Neural cell (in vitro differentiated cells): ENCODE measurements around the gene FAM163A. TPM values are rescaled to one million over a fixed set of nuclear protein-coding genes. Genes with fewer than 3 reads are reported as not detected.
A peak's percentile ranks its signal among the peaks of the same experiment; 100 is the strongest.

ENCODE experiments used
- H2AFZ ChIP-seq: fragments of 200-600, 300-800 bp; sonication (generic), shearing (Covaris generic); 2 replicates; pipeline ENCODE4 v1.6.0; 2014; ENCODE audit warnings: low read depth, mild to moderate bottlenecking, antibody characterized with exemption, low read length, moderate library complexity
- H3F3A ChIP-seq: fragments of 200-600 bp; shearing (Covaris generic); 2 replicates; pipeline ENCODE4 v1.6.1; 2016; ENCODE audit warnings: mild to moderate bottlenecking, moderate library complexity, mixed read lengths, antibody characterized with exemption, low read length; ENCODE audit not compliant: insufficient read depth, poor library complexity, severe bottlenecking
- H3K27ac ChIP-seq: fragments of 200-600, 300-800 bp; sonication (generic), shearing (Covaris generic); 2 replicates; pipeline ENCODE4 v1.5.1; 2014; ENCODE audit warnings: mild to moderate bottlenecking, low read length, moderate library complexity
- H3K27me3 ChIP-seq: fragments of 300-800, 200-600 bp; sonication (generic), shearing (Covaris generic); 2 replicates; pipeline ENCODE4 v1.6.0; 2014; ENCODE audit warnings: mild to moderate bottlenecking, low read depth, low read length, moderate library complexity; ENCODE audit not compliant: insufficient read depth
- H3K36me3 ChIP-seq: fragments of 300-800, 200-600 bp; sonication (generic), shearing (Covaris generic); 2 replicates; pipeline ENCODE4 v1.5.1; 2014; ENCODE audit warnings: mild to moderate bottlenecking, antibody characterized with exemption, low read length, moderate library complexity; ENCODE audit not compliant: insufficient read depth
- H3K4me2 ChIP-seq: fragments of 300-800, 200-600 bp; sonication (generic), shearing (Covaris generic); 2 replicates; pipeline ENCODE4 v1.6.0; 2014; ENCODE audit warnings: mild to moderate bottlenecking, low read length
- H3K4me3 ChIP-seq: fragments of 300-800, 200-600 bp; sonication (generic), shearing (Covaris generic); 2 replicates; pipeline ENCODE4 v1.5.1; 2014; ENCODE audit warnings: mild to moderate bottlenecking, low read length, moderate library complexity
- H3K79me2 ChIP-seq: fragments of 200-600 bp; shearing (Covaris generic); replicated peaks from 2 replicates; pipeline ENCODE4 v1.6.0; 2014; ENCODE audit warnings: mild to moderate bottlenecking, low read length, moderate library complexity; ENCODE audit not compliant: insufficient read depth
- H3K9ac ChIP-seq: fragments of 300-800, 200-600 bp; sonication (generic), shearing (Covaris generic); 2 replicates; pipeline ENCODE4 v1.6.1; 2016; ENCODE audit warnings: mild to moderate bottlenecking, low read length, mixed read lengths
- H3K9me2 ChIP-seq: fragments of 200-600 bp; shearing (Covaris generic); 2 replicates; pipeline ENCODE4 v1.6.1; 2016; ENCODE audit warnings: mild to moderate bottlenecking, low read length, mixed read lengths; ENCODE audit not compliant: insufficient read depth
- H3K9me3 ChIP-seq: fragments of 200-600, 300-800 bp; sonication (generic), shearing (Covaris generic); 2 replicates; pipeline ENCODE4 v1.6.1; 2016; ENCODE audit warnings: mild to moderate bottlenecking, mixed run types, low read length, moderate library complexity, mixed read lengths
- H4K20me1 ChIP-seq: fragments of 200-600 bp; shearing (Covaris generic); 2 replicates; pipeline ENCODE4 v1.6.1; 2016; ENCODE audit warnings: mild to moderate bottlenecking, mixed run types; ENCODE audit not compliant: insufficient read depth
- CTCF ChIP-seq: fragments of 450-650 bp; IDR thresholded peaks from 2 replicates; pipeline ENCODE4 v1.5.1; 2014; ENCODE audit warnings: antibody characterized with exemption, mild to moderate bottlenecking, moderate library complexity; ENCODE audit not compliant: poor library complexity, severe bottlenecking
- EP300 ChIP-seq: fragments of 450-650 bp; conservative IDR thresholded peaks from 2 replicates; pipeline ENCODE4 v1.6.1; 2014; ENCODE audit warnings: antibody characterized with exemption, mild to moderate bottlenecking, moderate library complexity; ENCODE audit not compliant: poor library complexity, severe bottlenecking
- EZH2 ChIP-seq: fragments of 200-600, 300-800 bp; shearing (Covaris generic), sonication (generic); IDR thresholded peaks from 2 replicates; pipeline ENCODE4 v1.6.1; 2014; ENCODE audit warnings: antibody characterized with exemption, low read length, borderline replicate concordance, mild to moderate bottlenecking; ENCODE audit not compliant: insufficient read depth, poor library complexity, severe bottlenecking
- MXI1 ChIP-seq: fragments of 450-650 bp; conservative IDR thresholded peaks from 2 replicates; pipeline ENCODE4 v1.6.1; 2014; ENCODE audit warnings: antibody characterized with exemption, mild to moderate bottlenecking; ENCODE audit not compliant: poor library complexity, severe bottlenecking
- POLR2AphosphoS5 ChIP-seq: IDR thresholded peaks from 2 replicates; pipeline ENCODE4 v1.6.1; 2012
- RAD21 ChIP-seq: fragments of 450-650 bp; conservative IDR thresholded peaks from 2 replicates; pipeline ENCODE4 v1.6.1; 2014; ENCODE audit warnings: antibody characterized with exemption, mild to moderate bottlenecking, moderate library complexity
- REST ChIP-seq: IDR thresholded peaks from 2 replicates; pipeline ENCODE4 v1.6.1; 2012; ENCODE audit warnings: borderline replicate concordance
- SMC3 ChIP-seq: fragments of 450-650 bp; conservative IDR thresholded peaks from 2 replicates; pipeline ENCODE4 v1.6.1; 2014; ENCODE audit warnings: antibody characterized with exemption, mild to moderate bottlenecking, moderate library complexity; ENCODE audit not compliant: poor library complexity
- TAF1 ChIP-seq: IDR thresholded peaks from 2 replicates; pipeline ENCODE4 v1.6.1; 2012; ENCODE audit warnings: low read depth
- polyA plus RNA-seq: library from polyadenylated mRNA; depleted of rRNA; stranded (reverse); fragments of >200 nt; gene quantifications from 2 replicates; pipeline ENCODE4 v1.2.3, GENCODE V29; 2014

FAM163A gene
- polyA plus RNA-seq, 1 donor from 2014 or later: 0.21 TPM

- Histone ChIP-seq H3K9ac (no peak overlapping the region), H3K9me3 (no peaks in the 10 kb centered on the region), H3K36me3 (no peaks in the 10 kb centered on the region), H3K9me2 (no peaks in the 10 kb centered on the region), H3K4me2 (no peak overlapping the region), H4K20me1 (no peaks in the 10 kb centered on the region), H3K27ac (no peak overlapping the region), H3K79me2 (no peaks in the 10 kb centered on the region), H3F3A (no peaks in the 10 kb centered on the region), H3K4me3 (no peak overlapping the region), H3K27me3 (no peaks in the 10 kb centered on the region), H2AFZ (no peak overlapping the region)
- TF ChIP-seq REST (no peak), RAD21 (no peak), POLR2AphosphoS5 (no peak), SMC3 (no peak), TAF1 (no peak), EZH2 (no peak), EP300 (no peak), CTCF (no peak), MXI1 (no peak)
These were observed 38.9 kb downstream of the FAM163A start for GRCh38 chr1:179781962-179782361.

- TF ChIP-seq REST: no peak
- no peak for TF ChIP-seq SMC3
- no peak for TF ChIP-seq MXI1
- TF ChIP-seq TAF1: no peak
- TF ChIP-seq POLR2AphosphoS5: no peak
- TF ChIP-seq EP300: no peak
- TF ChIP-seq CTCF: no peak
- TF ChIP-seq RAD21: no peak
- no peak for TF ChIP-seq EZH2
- Histone ChIP-seq H3K79me2 (no peaks in the 10 kb centered on the region), H3K9me2 (no peaks in the 10 kb centered on the region), H3K27ac (peak overlapping the region; percentile 36), H3K4me2 (no peak overlapping the region), H4K20me1 (no peaks in the 10 kb centered on the region), H3K4me3 (no peak overlapping the region), H3K9me3 (no peaks in the 10 kb centered on the region), H2AFZ (no peak overlapping the region), H3K27me3 (no peaks in the 10 kb centered on the region), H3K9ac (no peak overlapping the region), H3F3A (no peaks in the 10 kb centered on the region), H3K36me3 (no peaks in the 10 kb centered on the region)
These were observed 41.9 kb downstream of the FAM163A start for GRCh38 chr1:179785031-179785431.
